Measurements from ENCODE around the gene WDR70. TPM values are rescaled to one million over a fixed set of nuclear protein-coding genes. Genes with fewer than 3 reads are reported as not detected.
"Not testable (repeated sequence)": the region's sequence is repeated elsewhere in the genome, so short reads cannot be mapped to it uniquely, and the experiment has no call there.

Gene WDR70
- 10.2 TPM for total RNA-seq

DNA sequence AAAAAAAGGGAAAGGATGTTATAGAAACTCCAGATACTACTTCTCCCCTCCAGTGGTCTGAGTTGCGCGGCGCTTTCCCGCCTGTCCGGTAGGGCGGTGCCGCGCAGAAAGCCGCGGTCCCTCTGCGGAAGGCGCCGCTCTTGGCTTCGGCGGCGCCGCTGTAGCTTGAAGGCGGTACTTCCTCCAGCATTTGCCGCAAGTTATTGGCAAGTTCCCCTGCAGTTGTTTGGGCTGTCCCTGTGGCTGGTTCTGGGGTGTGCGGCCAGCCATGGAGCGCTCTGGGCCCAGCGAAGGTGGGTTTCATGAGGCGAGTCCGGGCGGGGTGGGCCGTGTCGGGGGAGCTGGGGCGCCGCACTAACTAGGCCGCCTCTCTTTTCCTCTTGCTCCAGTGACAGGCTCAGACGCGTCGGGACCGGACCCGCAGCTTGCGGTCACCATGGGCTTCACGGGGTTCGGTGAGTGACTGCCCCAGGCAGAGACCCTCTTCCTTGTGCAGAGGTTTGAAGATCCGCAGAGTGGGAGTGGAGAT is at the start of gene WDR70:
Gene WDR70, plus strand, starts transcription at position 219 of the 529 bp plus-strand sequence. Its CDS starts 50 bp downstream, at position 269.
- peak; percentile 91 for DNase-seq (ENCODE audit: low spot score)
- ATAC-seq = peak; percentile 100

GRCh38 chr5:37334754-37335153 is 44.4 kb upstream of the WDR70 start:
- not testable (repeated sequence) for DNase-seq (ENCODE audit: low spot score); ATAC-seq

GRCh38 chr5:37342741-37343140 is 36.4 kb upstream of the WDR70 start:
- not testable (repeated sequence) for ATAC-seq; DNase-seq (ENCODE audit: low spot score)

DNA sequence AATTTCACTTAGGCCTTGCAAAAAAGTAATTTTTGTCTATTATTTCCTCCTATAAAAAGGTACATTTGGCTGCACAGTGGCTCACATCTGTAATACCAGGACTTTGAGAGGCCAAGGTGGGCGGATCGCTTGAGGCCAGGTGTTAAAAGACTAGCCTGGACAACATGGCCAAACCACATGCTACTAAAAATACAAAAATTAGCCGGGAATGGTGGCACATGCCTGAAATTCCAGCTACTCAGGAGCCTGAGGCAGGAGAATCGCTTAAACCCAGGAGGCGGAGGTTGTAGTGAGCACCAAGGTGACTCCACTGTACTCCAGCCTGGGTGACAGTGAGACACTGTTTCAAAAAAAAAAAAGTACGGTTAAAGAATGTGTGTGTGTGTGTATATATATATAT is 24.0 kb upstream of the WDR70 start:
- no peak for DNase-seq (ENCODE audit: low spot score)
- ATAC-seq = no peak

- ATAC-seq = no peak
- no peak for DNase-seq (ENCODE audit: low spot score)
Observed at GRCh38 chr5:37370550-37370863, 8.6 kb upstream of the WDR70 start.

DNA sequence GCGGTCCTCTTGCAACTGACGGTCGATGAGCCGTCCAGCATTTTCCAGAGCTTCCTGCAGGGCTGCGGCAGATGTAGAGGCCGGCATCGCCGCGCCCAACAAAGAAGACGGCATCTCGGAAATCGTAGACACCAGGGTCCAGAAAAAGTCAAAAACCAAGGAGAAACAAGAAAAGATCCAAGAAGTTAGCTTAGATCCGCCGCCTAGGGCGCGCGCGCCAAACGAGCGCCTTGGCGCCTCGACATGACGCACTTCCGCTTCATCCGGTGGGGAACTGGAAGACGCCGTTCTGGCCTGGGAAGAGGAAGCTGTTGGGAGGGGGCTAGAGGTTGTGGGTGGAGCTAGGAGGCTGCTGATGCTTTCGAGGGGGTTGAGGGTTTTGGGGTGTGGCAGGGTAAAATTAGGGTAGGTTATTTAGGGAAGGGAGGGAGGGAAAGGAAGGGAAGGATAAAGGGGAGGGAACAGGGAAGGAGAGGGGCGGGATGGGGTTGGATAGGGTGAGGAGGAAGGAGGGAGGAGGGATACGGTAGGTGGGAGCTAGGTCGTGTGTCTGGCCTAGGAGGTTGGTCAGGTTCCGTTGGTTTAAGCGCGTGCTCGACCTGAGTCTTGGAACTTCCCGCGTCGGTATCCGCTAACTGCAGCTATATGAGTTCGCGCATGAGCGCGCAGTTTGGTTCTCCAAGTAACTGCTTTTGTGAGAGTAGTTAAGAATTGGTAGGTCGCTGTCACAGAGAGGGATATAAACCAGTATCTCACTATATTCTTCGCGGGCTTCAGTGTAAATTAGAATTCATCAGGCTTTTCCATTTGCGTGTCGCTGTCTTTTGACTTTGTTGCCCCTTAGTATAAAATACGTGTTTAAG is 8.0 kb upstream of the WDR70 start, which contains the start of gene NUP155:
Gene NUP155, minus strand, starts transcription at position 243 of the 863 bp plus-strand sequence. Its CDS starts 129 bp downstream, at position 114.
- ATAC-seq = peak; percentile 97

GRCh38 chr5:37375091-37375490 is 4.0 kb upstream of the WDR70 start:
- DNase-seq (ENCODE audit: low spot score) = no peak
- ATAC-seq = no peak

More for the DNA sequence above, 8.0 kb upstream of the WDR70 start, which contains the start of gene NUP155:
- DNase-seq (ENCODE audit: low spot score) = peak; percentile 94

GRCh38 chr5:37378066-37378465 is 1.1 kb upstream of the WDR70 start:
- ATAC-seq = not testable (repeated sequence)

GRCh38 chr5:37391591-37391990 is 12.5 kb downstream of the WDR70 start:
- DNase-seq (ENCODE audit: low spot score) (no peak), ATAC-seq (no peak)

More at GRCh38 chr5:37378066-37378465, 1.1 kb upstream of the WDR70 start:
- not testable (repeated sequence) for DNase-seq (ENCODE audit: low spot score)

DNA sequence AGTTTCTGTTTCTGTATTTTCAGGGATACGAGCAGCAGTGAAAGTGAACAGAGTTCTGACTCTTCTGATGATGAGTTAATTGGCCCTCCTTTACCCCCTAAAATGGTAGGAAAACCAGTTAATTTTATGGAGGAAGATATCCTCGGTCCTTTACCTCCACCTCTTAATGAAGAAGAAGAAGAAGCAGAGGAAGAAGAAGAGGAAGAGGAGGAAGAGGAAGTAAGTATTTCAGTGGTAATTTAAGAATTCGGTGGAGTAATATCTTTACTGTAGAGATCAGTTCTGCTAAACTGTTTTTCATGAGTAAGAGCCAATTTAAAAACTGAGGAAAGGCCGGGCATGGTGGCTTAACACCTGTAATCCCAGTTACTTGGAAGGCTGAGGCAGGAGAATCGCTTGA is 17.2 kb downstream of the WDR70 start:
- ATAC-seq (no peak), DNase-seq (ENCODE audit: low spot score) (no peak)

GRCh38 chr5:37400501-37400900 is 21.4 kb downstream of the WDR70 start:
- DNase-seq (ENCODE audit: low spot score) = no peak
- ATAC-seq = no peak

DNA sequence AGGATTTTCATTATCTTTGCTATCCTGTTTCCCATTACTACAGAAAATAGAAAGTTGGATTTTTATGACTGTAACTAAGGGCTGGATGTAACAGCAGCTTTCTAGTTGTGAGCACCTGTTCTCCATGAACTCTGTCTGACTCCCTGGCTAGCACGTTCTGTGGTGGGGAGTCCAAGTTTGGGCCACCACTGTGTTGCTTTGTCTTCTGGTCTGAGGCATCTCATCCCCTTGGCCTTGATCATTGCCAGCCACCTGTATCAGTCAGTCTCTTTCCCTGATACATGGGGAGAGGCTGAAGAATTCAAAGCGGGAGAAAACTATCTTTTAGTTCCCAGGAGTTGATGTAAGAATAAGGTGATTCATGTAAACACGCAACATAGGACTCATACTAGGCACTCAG is 33.4 kb downstream of the WDR70 start:
- ATAC-seq = peak; percentile 12
- no peak for DNase-seq (ENCODE audit: low spot score)

GRCh38 chr5:37415456-37415855 is 36.3 kb downstream of the WDR70 start:
- ATAC-seq; DNase-seq (ENCODE audit: low spot score): not testable (repeated sequence)

GRCh38 chr5:37417347-37417746 is 38.2 kb downstream of the WDR70 start:
- ATAC-seq (no peak), DNase-seq (ENCODE audit: low spot score) (no peak)

DNA sequence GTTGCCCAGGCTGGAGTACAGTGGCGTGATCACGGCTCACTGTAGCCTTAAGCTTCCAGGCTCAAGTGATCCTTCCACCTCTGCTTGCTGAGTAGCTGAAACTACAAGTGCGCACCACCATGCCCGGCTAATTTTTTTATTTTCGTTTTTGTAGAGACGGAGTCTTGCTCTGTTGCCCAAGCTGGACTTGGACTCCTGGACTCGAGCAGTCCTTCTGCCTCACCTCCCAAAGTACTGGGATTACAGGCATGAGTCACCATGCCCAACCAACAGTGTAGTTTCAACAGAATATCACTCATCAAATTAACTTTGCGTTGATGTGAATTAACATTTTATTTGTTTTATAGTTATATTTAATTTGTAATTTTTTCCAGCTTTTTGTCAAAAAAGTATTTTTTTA is 45.3 kb downstream of the WDR70 start:
- no peak for DNase-seq (ENCODE audit: low spot score)

DNA sequence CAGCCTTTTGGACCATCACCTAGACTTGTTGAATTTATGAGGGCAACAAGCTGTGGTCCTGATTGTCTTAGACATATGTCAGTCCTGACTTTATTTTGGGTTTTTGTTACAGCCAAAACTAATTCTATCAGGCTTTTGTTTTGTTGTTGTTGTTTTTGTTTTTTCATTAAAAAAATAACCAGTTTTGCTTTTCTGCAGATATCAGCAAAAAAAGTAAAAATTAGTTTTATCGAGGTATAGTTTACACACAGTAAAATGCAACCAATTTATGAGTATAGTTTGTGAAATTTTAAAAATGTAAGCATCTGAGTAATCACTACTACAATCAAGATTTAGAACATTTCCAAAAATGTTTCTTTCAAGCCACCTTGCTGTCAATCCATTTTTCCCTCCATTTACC is 48.9 kb downstream of the WDR70 start:
- ATAC-seq = no peak
- no peak for DNase-seq (ENCODE audit: low spot score)

More for the DNA sequence above, 45.3 kb downstream of the WDR70 start:
- no peak for ATAC-seq

DNA sequence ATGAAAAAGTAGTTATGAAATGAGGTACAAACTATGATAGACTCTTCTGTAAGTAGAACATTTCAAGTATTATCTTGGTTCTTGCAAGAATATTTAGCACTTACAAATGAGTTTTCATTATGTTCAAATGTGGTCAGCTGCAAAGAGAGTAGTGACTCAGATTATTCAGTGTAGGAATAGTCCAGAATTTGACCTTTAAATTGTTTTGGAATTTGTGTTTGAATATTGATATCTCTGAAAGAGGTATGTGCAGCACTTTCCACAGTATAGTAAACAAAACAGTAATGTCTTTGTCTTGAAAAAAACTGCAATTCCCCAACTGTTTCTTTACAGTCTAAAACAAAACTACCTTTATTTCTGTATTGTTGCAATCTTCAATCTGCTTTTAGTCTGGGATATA is 56.1 kb downstream of the WDR70 start:
- DNase-seq (ENCODE audit: low spot score) = no peak
- no peak for ATAC-seq

GRCh38 chr5:37436146-37436934 is 57.2 kb downstream of the WDR70 start:
- no peak for ATAC-seq
- no peak for DNase-seq (ENCODE audit: low spot score)

GRCh38 chr5:37437711-37438110 is 58.6 kb downstream of the WDR70 start:
- DNase-seq (ENCODE audit: low spot score) (no peak), ATAC-seq (no peak)

DNA sequence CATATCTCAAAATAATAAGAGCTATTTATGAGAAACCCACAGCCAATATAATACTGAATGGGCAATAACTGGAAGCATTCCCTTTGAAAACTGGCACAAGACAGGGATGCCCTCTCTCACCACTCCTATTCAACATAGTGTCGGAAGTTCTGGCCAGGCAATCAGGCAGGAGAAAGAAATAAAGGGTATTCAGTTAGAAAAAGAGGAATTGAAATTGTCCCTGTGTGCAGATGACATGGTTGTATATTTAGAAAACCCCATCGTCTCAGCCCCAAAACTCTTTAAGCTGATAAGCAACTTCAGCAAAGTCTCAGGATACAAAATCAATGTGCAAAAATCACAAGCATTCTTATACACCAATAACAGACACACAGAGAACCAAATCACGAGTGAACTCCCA is 66.7 kb downstream of the WDR70 start:
- ATAC-seq; DNase-seq (ENCODE audit: low spot score): not testable (repeated sequence)

DNA sequence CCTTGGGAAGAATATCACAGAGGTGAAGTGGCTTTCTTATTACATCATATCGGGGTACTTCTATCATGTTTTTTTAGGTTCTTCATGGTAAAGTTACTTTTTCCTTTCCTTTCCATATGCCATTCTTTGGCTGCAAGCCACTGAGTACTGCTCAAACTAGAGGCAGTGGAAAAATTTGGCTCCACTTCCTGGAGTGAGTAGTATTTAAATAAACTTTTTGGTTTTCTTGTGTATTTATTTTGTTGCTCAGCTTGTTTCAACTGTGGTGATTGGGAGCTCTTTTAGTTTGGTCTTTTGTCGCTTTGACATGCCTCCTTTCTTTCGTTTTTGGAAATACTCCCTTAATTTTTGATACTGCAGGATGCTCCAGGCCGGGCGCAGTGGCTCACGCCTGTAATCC is 69.8 kb downstream of the WDR70 start:
- DNase-seq (ENCODE audit: low spot score) (no peak), ATAC-seq (no peak)

Data from left lobe of liver (tissue), 2 donors.